Measurements from ENCODE around the gene SPIN1.
"Not testable (repeated sequence)": the region's sequence is repeated elsewhere in the genome, so short reads cannot be mapped to it uniquely, and the experiment has no call there.

Gene SPIN1

DNA sequence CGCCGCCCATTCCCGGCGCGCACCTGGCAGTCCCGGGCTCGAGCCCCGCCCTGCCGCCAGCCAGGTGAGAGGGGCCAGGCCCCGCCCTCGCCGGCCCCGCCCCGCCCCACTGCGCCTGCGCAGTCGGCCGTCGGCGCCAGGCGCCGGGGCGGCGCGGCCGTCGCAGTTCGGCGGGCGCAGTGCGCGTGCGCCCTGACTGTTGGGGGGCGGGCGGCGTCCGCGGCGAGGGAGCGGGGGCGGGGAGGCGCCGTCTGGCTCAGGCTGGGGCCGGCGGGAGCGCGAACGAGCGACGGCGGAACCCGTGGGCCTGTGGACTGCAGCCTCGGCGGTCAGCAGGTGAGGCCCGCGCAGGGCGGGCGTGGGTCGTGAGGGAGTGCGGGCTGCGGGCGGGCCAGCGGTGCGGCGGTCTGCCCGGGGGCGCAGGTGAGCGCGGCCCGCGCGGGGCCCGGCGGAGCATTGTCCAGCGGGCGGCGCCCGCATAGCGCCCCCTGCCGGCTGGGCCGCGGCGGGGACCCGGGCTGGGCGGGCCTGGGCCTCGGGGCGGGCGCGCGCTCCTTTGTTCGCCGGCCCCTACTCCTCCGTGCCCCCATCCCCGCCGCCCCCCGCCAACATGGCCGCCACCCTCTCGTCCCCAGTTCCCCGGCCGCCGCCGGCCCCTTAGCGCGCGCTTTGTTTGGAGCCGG lies at the start of gene SPIN1:
SPIN1 (plus strand) TSS at position 242 of the 683 bp plus-strand sequence. CDS start 38,096 bp downstream, outside the sequence.
- DNase-seq (ENCODE audit: insufficient read length, low spot score), result peak; percentile 95
- FAIRE-seq, result no peak

DNA sequence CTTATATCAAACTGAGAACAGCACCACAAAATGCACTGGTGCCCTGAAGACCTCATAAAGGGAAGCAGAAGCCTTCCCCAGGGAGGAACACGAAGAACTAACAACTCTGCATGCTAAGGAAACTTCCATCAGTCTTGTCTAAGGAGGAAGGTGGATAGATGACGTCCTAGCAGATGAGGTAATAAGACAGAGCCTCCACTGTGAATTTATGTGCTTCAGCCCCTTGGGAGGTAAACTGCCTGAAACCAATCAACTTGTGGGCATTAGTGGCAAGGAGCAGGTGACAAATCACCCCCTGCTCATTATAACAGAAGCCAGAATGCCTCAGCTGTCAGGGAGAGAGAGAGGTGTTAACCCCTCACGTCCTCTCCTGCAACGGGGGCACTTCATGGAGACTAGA lies 48.9 kb upstream of the SPIN1 start:
- DNase-seq (ENCODE audit: insufficient read length, low spot score), result no peak
- no peak for FAIRE-seq

DNA sequence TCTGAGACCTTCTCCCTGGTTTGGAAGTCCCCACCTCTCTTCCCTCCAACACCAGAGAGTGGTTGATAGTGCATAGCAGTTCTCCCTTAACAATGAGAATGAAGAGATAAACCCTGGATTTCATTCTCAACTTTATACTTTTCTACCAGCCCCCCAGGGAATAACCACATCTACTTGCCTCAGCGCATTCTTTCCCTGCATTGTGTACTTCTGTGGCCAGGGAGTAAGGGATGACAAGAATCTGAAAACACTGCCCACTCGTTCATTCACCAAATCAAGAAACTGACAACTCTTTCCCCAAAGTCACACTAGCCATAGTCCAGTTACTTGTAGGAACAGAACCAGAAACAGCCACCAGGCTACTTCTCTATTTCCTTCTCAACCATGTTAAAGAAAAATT lies 46.0 kb upstream of the SPIN1 start:
- FAIRE-seq (no peak), DNase-seq (ENCODE audit: insufficient read length, low spot score) (no peak)

- no peak for FAIRE-seq
Measured at GRCh38 chr9:88344013-88344412, 44.2 kb upstream of the SPIN1 start.

DNA sequence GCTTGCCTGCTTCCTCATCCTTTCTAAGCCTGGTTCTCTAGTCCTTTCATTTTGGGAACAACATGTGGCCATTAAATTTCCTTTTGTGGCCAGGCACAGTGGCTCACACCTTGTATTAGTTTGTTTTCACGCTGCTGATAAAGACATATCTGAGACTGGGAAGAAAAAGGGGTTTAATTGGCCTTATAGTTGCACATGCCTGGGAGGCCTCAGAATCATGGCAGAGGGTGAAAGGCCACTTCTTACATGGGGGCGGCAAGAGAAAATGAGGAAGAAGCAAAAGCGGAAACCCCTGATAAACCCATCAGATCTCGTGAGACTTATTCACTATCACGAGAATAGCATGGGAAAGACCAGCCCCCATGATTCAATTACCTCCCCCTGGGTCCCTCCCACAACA lies 37.9 kb upstream of the SPIN1 start:
- not testable (repeated sequence) for FAIRE-seq; DNase-seq (ENCODE audit: insufficient read length, low spot score)

More at GRCh38 chr9:88344013-88344412, 44.2 kb upstream of the SPIN1 start:
- no peak for DNase-seq (ENCODE audit: insufficient read length, low spot score)

DNA sequence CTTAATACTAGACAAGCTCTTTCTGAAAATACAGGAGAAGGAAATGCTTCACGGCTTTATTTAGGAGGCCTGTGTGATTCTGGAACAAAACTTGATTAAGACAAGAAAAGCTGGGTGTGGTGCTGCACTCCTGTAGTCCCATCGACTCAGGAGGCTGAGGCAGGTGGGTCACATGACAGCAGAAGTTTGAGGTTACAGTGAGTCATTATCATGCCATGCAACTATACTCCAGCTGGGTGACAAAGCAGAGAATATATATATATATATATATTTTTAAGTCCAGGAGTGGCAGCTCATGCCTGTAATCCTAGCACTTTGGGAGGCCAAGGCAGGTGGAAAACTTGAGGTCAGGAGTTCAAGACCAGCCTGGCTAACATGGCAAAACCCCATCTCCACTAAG lies 33.1 kb upstream of the SPIN1 start:
- FAIRE-seq, result no peak
- no peak for DNase-seq (ENCODE audit: insufficient read length, low spot score)

DNA sequence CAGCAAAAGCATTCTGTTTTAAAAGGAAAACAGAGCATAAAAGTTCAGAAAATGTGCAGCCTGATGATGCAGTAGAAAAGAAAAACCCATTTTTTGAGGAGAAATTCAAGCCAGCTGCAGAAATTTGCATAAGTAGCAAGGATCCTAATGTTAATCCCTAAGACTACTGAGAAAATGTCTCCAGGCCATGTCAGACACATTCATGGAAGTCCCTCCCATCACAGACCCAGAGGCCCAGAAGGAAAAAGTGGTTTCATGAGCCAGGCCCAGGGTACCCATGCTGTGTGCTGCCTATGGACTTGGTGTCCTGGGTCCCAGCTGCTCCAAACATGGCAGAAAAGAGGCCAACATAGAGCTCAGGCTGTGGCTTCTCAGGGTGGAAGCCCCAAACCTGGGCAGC lies 31.0 kb upstream of the SPIN1 start:
- DNase-seq (ENCODE audit: insufficient read length, low spot score); FAIRE-seq: not testable (repeated sequence)

GRCh38 chr9:88358723-88359122 lies 29.5 kb upstream of the SPIN1 start:
- FAIRE-seq, result no peak
- DNase-seq (ENCODE audit: insufficient read length, low spot score), result no peak

DNA sequence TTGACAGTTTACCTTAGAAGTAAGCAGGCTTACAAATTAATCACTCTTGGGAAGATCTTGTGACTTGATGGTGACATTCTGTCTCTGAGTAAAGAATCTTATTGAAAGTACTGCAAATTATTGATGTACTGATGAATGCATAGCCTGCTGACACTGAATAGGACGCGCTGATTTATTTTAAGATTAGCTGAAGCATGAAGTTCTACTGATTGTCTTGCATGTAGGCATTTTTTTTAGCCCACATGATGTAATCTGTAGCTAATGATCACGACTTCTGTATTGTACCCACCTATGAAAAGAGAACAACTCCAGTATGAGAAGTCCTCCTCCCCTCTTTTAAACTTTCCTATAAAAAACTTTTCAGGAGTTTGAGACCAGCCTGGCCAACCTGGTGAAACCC lies 28.3 kb upstream of the SPIN1 start:
- no peak for DNase-seq (ENCODE audit: insufficient read length, low spot score)
- no peak for FAIRE-seq

DNA sequence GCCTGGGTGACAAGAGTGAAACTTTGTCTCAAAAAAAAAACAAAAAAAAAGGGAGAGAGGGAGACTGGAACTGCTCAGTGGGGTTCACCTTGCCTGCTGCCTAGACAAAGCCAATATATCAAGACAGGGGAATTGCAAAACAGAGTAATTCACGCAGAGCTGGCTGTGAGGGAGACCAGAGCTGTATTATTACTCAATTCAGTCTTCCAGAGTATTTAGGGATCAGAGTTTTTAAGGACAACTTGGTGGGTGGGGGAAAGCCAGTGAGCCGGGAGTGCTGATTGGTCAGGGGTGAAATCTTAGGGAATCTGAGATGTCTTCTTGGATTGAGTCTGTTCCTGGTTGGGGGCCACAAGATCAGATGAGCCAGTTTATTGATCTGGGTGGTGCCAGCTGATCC lies 25.6 kb upstream of the SPIN1 start:
- DNase-seq (ENCODE audit: insufficient read length, low spot score), result no peak
- FAIRE-seq, result no peak

DNA sequence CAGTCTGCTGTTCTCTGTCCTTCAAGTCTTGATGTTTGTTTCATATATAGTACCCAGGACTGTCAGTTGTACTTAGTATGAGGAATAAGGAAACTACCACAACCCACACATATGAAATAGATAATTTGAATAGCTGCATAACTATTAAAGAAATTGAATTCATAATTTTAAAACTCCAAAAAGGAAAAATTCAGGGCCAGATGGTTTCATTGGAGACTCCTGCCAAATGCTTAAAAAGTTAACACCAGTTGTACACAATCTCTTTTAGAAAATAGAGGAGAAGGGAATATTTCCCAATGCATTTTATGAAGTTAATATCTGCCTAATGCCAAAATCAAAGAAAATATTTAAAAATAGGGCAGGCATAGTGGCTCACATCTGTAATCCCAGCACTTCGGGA lies 24.6 kb upstream of the SPIN1 start:
- FAIRE-seq (no peak), DNase-seq (ENCODE audit: insufficient read length, low spot score) (no peak)

DNA sequence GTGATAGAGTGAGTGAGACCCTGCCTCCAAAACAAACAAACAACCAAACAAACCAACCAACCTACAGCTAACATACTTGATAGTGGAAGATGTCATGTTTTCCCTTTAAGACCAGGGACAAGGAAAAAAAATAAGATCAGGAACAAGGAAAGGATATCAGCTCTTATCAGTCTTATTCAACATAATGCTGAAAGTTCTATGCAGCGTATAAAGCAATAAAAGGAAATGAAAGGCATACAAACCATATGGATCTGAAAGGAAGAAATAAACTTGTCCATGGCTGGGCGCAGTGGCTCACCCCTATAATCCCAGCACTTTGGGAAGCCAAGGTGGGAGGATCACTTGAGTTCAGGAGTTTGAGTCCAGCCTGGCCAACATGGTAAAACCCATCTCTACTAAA lies 23.5 kb upstream of the SPIN1 start:
- DNase-seq (ENCODE audit: insufficient read length, low spot score) (no peak), FAIRE-seq (no peak)

DNA sequence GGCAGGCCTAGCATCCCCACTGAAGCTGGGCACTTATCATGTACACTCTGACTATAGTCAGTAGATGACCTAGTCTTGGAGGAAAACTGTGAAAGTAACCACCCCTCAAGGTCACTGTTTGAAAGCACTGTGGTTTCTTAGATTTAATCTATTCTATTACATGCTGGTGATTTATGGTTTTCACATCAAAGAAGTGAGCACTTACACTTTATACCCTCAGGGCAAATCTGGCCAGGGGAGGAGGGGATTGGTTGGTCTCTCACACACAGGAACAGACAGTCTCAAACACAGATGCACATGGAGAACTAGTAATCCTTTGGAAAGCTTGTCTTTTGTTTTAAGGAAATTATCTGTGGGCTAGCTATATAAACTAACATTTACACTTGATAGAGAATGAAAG lies 17.9 kb upstream of the SPIN1 start:
- DNase-seq (ENCODE audit: insufficient read length, low spot score), result no peak
- FAIRE-seq, result no peak

DNA sequence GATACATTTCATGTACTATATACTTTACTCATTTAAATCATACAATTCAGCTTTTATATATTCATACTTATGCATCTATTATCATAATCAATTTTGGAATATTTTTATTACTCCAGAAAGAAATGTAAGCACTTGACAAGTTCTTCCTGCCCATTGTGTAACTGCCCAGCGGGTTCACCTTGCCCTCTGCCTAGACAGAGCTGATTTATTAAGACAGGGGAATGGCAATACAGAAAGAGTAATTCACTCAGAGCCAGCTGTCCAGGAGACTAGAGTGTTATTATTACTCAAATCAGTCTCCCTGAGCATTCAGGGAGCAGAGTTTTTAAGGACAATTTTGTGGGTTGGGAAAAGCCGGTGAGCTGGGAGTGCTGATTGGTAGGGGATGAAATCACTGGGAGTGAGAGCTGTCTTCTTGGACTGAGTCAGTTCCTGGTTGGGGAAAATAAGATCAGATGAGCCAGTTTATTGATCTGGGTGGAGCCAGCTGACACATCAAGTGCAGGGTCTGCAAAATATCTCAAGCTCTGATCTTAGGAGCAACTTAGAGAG lies 16.1 kb upstream of the SPIN1 start:
- DNase-seq (ENCODE audit: insufficient read length, low spot score), result no peak
- FAIRE-seq, result no peak

GRCh38 chr9:88373045-88373444 lies 15.2 kb upstream of the SPIN1 start:
- DNase-seq (ENCODE audit: insufficient read length, low spot score) (no peak), FAIRE-seq (no peak)

DNA sequence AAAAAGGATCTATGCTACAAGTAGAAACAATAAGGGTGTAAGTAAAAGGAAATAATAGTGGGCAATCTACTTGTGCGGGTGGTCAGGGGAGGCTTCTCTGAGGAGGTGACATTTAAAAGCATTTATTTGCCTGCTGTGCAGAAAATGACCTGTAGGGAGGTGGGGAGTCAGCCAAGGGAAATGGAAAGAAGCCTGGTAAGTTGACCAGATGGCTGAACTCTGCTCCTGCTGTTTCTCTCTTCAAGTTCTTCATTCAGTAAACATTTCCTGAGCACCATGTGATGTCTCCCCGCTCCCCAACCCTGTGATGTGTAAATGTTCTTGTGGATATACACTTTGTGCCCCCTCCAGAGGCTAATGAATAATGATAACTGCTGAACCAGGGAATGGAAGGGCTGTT lies 9.9 kb upstream of the SPIN1 start:
- FAIRE-seq, result no peak
- DNase-seq (ENCODE audit: insufficient read length, low spot score), result no peak

DNA sequence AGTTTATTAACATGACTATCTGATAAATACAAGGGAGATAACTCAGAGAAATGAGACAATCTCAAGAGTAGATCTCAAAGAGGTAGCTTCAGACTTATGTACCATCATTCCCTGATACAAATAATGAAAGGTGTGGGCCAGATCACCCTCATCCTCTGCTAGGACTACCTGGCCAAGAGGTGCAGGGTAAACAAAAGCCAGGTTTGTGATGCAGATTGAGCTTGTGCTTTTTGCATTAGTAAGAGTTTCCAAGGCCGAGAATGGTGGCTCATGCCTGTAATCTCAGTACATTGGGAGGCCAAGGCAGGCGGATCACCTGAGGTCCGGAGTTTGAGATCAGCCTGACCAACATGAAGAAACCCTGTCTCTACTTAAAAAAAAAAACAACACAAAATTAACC lies 8.9 kb upstream of the SPIN1 start:
- FAIRE-seq (no peak), DNase-seq (ENCODE audit: insufficient read length, low spot score) (no peak)

- no peak for FAIRE-seq
Measured at GRCh38 chr9:88380118-88380517, 8.1 kb upstream of the SPIN1 start.

GRCh38 chr9:88381322-88381721 lies 6.9 kb upstream of the SPIN1 start:
- DNase-seq (ENCODE audit: insufficient read length, low spot score); FAIRE-seq: not testable (repeated sequence)

More at GRCh38 chr9:88380118-88380517, 8.1 kb upstream of the SPIN1 start:
- no peak for DNase-seq (ENCODE audit: insufficient read length, low spot score)

- DNase-seq (ENCODE audit: insufficient read length, low spot score) (no peak), FAIRE-seq (no peak)
Measured at GRCh38 chr9:88383176-88383575, 5.1 kb upstream of the SPIN1 start.

- not testable (repeated sequence) for FAIRE-seq; DNase-seq (ENCODE audit: insufficient read length, low spot score)
Measured at GRCh38 chr9:88386137-88386536, 2.1 kb upstream of the SPIN1 start.

DNA sequence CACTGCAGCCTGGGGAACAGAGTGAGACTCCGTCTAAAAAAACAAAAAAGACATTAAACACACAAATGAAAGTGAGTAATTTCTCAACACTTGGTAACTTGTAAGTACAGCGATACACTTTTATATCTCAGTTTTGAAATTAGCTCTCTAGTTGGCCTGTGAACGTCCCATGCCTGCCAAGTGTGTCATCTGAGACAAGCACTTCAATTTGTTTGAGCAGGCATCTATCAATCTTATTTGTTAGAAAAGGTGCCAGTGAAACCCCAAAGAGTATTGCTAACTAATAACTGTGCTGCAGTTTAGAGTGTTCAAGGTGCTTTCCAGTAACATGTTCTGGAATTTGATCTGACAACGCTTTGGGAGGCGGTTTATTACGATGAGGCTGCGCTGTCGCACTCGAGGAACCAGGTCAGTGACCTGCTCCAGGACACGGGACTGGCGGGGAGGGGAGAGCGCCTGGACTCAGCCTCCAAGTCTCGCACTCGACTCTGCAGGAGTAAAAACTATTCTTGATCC lies 1.1 kb upstream of the SPIN1 start:
- FAIRE-seq (no peak), DNase-seq (ENCODE audit: insufficient read length, low spot score) (no peak)
